GM12892 (cell line): ENCODE results near the gene ATPAF2.

Experiments
- POLR2A ChIP-seq: IDR thresholded peaks from 2 replicates; pipeline ENCODE4 v1.6.1; 2011; ENCODE audit warnings: low read depth, low read length, control low read depth
- POLR2AphosphoS5 ChIP-seq: IDR thresholded peaks from 2 replicates; pipeline ENCODE4 v1.6.1; 2011; ENCODE audit warnings: low read depth, low read length, control low read depth
- TAF1 ChIP-seq: IDR thresholded peaks from 2 replicates; pipeline ENCODE4 v1.6.1; 2011; ENCODE audit warnings: low read depth, mild to moderate bottlenecking, control low read depth, low read length, borderline replicate concordance

- TF ChIP-seq POLR2AphosphoS5 (no peak), POLR2A (no peak), TAF1 (no peak)
Observed at GRCh38 chr17:18028952-18029540, 9.9 kb downstream of the ATPAF2 start.
